HG03060 (cell line): ENCODE results near the gene PAX8.

ENCODE experiments used
- ATAC-seq: cut with Tn5 transposase; IDR thresholded peaks from one replicate; pipeline ENCODE4 v1.9.1; 2021; ENCODE audit warnings: low read depth, moderate number of reproducible peaks; ENCODE audit not compliant: unreplicated experiment

Gene PAX8

DNA sequence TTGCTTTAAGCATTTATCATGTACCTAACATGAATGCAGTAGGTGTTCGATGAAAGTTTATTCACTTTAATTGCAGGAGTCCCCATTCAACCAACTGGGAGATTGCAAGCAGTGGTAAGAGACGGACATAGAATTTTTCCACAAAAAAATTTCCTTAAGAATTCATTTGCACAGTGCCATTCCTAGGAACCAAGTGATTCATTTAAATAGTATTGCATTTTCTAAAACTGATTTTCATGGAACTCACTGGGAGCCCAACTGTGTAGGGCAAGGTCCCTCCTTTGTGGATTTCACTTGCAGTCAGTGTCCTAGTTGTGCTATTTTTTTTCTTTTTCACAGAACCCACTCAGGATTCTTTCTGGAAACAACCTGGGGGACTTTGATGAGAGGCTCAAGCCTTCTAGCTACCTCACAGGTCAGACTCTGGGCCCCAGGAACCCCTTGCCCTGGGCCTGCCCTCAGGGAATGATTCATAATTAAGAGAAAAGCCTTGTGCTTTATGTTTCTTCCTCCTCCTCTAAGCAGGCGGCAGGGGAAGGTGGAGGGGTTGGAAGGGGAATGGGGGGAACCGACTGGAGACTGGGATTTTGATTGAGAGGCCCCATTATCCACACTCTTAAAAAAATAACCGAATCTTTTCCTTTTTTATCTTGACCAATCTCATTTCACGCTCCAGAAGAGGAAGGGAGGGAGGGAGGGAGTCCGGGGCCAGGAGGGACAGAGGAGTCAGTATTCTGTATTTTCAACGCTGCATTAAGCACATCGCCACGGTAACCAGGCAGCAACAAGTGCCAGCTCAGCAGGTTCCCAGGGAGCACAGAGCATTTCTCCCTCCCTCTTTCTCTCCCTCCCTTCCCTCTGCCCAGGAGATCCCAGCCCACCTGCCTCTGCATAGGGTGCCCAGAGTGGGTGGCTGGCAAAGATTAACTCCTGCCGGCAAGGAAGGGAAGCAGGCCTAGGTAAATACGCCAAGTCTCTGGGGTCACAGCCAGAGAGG, 53.2 kb downstream of the PAX8 start:
- no peak for ATAC-seq

DNA sequence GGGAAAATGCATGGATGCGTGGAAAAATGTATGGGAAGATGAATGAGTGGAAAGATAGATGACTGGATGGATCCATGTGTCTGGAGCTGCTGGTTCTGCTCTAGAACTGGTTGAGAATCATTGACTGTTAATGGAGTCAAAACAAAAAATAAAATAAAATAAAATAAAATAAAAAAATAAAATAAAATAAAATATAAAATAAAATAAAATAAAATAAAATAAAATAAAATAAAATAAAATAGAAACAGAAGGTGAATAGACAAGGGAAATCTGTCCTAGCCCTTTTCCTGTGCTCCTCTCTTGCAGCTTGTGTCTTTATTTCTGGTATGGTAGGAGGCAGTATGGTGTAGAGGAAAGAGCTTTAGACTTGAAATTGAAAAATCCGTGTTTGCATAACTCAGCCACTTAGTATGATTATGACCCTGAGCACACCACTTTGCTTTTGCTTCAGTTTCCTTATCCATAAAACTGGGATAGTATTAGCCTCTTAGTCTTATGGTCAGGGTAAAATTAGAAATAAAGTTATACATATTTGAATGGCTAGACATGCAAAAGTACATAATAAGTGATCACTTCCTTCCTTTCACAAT, 54.0 kb downstream of the PAX8 start:
- no peak for ATAC-seq

DNA sequence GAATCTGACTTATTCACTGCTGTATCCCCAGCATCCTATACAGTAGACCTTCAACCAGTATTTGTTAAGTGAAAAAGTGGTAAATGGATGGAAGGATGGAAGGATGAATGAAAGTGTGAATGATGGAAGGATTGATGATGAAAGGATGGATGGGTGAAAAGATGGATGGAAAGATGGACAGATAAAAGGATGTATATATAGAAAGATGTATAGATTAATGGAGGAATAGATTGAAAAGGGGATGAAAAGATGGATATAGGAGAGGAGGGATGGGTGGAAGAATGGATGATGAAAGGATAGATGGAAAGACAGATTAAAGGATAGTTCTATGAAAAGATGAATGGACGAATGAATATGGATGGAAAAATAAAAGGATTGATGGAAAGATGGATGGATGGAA, 54.9 kb downstream of the PAX8 start:
- no peak for ATAC-seq

DNA sequence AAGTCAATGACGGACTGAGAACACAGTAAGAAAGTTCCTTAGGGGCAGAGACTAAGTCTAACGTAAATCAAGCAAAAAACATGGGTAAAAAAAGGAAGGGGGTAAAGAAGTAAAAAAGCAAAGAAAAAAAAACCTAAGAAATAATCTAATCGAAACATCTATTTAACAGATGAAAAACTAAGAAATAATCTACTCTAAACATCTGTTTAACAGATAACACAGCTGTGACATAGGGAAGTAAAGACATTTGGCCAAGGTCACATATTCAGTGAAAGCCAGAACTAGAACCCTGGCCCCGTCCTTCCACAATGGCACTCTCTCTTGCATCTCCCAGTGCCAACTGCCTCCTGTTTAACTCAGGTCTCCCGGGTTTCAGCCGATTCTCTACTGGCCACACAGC, 56.9 kb downstream of the PAX8 start:
- no peak for ATAC-seq

DNA sequence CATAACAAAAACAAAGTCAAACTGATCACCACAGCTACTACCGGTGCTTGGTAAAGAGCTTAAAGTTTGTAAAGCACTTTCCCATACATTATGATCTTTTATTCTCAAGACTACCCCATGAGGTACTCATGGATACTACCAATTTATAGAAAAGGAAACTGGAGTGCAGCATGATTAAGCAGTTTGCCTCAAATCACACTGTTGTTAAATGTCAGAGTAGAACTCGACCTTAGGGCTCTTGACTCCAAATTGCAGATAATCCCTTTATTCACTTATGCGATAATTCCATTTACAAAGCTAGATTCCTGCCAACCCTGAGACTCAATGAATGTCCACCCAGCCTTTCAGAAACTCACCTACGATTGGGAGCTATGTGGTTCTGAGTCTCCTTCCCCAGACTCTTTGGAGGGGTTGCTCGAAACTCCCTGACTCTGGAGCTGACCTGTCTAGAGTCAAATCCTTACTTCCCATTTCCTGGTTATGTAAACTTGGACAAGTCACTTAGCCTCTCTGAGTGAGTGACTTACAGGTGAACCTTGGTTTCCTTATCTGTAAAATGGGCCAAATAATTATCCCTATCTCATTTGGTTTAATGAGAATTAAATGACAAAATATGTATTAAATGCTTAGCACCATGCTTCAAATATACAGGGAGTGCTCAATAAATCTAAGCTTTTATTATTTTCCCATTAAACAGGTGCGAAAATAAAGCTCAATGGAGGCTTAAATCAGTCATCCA, 57.6 kb downstream of the PAX8 start:
- no peak for ATAC-seq

DNA sequence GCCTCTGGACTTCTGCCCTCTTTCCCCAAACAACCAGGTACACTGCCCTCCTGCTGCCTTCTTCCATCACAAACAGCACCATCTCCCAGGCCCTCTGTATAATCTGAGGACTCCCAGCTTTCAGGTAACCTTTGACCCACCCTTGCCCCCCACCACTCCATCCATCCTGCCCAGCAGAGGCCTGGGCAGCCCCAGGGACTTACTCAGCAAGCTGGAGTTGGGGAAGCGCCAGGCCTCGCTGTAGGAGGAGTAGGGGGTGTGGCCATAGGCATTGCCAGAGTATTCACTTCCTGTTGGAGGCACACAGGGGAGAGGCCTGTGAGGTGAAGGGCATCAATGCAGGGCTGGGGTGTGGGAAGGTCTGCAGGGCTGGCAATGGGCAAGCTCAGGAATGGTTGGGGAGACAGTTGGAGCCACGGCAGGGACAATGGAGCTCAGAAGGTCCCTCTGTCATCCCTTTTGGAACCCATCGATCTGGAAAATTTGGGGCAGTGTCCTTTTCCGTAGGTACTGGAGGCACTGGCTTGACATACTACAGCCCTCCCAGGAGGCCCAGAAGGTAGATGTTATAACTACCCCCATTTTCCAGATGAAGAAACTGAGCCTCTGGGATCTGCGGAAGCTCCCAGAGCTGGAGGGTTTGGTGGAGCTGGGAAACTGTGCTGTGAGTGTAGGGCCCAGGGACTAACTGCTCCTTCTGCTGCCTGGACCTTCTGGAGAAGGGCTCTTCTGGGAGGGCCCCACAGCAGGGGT, 58.7 kb downstream of the PAX8 start:
- no peak for ATAC-seq

DNA sequence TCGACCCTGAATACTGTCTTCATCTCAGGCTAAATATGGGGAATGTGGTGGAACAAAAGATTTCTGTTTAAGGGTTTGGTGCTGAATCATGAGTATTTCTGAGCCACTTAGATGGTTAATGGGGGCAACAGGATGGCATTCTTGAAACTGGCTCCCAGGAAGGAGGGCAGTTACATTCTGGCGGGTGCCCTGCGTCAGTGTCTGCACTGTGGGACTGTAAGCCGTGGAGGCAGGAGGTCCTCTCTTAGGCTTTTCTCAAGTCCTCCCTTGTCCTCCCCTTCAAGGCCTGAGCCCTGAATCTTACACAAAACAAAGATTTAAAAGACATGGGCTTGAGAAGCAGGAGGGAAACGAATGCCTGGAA, 59.2 kb downstream of the PAX8 start:
- no peak for ATAC-seq

DNA sequence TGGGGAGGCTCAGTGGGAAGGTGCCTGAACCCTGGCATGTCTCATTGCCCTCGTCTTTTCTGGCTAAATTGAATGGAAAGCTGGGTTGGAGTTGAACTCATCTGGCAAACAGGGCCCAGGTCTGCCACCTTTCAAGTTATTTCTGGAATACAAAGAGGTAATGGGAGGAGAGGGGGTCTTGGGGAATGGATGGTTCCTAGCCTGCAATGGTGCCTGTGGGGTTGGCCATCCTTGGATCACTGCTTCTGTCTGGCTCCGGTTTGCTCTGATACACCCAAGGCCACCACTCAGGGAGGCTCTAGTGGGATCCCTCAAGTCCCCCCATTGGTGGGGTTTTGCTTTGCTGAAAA, 59.7 kb downstream of the PAX8 start:
- ATAC-seq: no peak

DNA sequence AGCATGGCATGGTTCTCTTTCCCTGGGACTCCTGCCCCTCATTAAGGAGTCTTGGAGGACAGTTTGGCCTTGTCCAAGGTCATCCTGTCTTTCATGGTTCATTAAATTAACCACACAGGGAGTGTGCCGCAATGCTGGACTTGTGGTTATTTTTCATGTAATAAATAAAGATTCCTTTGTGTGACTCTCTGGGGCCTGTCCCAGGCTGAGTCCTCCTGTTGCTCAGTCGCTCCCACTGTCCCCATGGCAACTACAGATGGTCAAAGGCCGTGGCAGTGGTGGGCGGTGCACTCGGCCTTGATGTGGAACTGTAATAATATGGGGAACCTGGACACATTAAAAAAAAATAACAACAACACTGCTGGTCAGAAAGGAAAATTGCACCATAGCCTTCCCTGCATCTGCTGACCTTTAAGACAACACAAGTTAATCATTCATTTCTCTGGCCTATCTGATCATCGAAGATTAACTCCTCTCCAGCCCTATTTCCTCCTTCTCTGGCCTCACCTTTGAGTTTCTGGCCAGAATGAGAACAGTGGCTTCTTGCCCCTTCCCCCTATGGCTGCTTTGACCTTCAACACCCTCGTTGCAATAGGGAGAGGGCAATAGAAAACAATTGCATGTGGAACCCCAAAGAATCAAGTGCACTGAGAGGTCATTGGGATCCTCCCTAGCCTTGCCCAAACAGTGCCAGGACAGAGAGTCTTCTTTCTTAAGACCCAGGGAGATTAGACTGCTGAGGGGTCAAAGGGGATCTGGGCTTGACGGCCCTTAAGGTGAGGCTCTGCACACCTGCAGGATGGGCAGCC, 60.2 kb downstream of the PAX8 start:
- no peak for ATAC-seq

DNA sequence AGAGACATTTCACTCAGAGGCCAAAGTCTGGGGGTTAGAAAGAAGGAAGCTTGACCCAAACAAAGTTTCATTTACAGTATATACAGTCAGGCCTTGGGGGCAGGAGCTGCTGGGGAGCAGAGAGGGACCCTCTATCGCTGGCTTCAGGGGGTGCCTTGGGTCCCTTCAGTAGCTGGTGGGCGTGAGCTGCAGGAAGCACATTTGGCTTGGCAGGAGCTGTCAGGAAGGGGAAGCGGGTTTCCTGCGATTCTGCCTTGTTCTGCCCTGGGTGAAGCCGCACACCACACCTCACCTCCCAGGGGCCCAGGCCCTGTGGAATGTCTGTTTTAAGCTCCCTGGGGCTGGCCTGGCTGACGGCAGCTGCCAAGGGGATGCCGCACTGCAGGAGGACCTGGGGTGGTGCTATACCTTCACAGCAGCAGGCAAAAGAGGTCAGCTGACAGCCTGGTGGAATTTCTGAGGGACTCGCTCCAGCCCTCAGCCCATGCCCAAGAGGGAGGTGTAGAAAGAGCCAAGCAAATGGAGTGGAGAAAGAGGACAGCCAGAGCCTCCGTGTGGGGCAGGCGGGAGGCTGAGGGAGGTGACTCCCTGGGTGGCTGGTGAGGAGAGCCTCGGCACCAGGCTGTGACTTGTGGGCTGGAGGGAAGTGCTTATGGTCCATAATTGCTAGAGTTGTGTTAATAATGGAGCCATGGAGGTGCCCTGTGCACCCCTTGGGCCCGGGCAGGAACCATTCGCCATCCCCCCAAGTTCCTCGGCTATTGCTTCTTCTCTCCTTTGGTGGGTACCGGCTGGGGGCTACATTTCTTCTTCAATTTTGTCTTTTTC, 61.1 kb downstream of the PAX8 start:
- no peak for ATAC-seq

DNA sequence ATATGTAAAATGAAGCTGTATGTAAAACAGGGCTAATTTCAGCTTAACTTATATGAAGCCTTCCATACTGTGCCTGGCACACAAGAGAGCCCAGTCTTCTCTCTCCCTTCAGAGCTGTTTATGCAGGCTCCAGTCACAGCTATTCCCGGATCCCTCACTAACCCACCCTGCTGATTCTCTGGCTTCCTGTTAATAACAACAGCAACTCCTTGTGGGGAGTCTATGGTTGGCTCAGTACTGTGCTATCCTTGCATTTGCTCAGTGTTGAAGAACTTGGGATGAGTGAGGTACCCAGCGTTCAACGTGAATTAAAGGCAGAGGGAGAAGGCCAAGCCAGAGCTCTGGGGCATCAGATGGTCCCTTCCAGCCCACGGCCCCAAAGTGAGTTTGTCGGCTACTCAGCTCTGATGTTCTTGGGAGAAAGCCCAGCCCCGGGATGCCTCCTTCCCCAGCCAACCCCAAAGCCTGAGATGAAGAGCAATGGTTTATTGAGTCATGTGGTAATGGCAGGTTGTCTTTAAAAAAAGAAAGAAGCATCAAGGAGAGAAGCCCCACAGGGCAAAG, 61.7 kb downstream of the PAX8 start:
- ATAC-seq: no peak

DNA sequence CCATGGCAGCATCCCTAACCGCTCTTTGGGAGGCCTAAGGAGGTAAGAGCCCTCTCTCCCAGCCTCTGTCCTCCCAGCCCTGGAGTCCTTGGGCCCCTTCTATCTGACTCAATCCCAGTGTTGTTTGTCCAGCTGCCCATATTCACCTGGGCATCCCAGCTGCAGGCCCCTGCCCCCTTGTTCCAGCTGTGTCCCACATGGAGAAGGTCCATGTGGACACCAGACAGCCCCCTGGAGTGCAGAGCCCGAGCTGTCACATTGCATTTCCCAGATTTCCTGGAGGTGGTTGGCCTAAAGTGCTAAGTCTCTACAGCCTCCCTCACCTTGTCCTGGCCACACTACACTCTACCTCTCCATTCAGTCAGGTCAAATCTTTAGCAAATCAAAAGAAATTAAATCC, 62.4 kb downstream of the PAX8 start:
- ATAC-seq: no peak

DNA sequence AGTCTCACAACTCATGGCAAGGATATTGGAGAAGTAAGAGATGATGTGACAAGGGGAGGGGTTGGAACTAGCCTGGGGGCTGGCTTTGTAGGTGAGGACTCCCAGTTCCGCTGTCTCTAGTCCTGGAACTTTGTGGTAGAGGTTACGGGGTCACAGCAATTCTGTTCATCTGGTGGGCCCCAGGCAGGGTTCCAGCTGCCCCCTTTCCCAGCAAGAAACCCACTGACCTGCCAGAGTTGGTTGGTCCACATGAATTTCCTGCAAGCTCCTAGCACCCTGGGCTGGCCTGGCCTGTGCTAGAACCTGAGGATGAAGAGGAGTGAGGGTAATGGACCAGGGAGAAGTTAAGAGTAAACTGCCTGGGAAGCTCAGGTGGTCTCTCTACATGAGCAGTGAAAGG, 63.7 kb downstream of the PAX8 start:
- ATAC-seq: no peak

DNA sequence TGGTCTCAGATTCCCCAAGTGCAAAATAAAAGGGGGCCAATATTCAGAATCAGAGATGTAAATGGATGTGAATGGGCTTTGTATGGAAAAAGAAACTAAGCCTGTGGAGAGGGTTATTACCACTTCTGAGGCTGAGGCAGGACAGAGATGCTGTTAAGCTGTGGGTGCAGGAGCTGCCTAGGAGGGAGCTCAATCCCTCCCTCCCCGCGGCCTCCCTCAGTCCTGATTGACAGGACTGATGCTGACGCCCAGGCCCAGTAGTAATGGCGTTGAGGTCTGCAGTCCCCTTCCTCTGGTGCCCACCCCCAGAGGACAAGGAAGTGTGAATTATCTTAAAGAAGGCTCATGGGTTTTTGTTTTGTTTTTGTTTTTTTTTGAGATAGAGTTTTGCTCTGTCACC, 64.6 kb downstream of the PAX8 start:
- no peak for ATAC-seq

DNA sequence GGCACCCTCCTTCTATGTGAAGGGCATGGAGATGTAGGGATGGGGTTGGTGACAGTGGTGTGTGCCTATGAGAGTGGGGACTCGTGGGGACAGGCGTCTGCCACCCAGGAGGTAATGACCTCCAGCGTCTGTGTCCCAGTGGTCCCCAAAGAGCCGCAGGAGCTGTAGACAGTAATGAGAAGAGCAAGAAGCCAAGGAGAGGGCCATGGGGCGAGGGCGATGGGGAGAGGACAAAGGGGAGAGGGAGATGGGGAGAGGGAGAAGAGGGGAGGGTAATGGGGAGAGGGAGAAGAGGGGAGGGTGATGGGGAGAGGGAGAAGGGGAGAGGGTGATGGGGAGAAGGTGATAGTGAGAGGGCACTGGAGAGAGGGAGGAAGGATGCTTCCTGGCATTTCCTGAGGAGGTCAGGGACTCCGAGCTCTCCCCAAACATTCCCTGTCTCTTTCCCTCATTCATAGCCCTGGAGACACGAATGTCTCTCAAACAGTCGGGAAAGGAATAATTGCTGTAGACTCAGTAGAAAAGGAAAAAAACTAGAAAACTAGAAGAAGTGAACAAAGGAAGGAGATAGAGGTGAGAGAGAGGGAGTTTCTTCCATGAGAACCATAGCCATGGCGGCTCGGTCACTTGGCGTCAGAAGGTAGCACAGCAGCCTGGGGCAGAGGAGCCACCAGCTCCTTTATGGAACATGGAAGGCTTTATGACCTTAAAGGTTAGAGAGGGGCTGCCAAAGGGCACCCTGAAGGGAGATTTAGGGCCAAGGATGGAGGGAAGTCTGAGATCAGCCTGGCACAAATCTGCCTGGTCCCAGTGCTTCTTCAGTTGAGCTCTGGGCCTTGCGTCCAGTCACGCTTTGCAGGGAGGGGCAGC, 65.4 kb downstream of the PAX8 start:
- ATAC-seq: no peak

DNA sequence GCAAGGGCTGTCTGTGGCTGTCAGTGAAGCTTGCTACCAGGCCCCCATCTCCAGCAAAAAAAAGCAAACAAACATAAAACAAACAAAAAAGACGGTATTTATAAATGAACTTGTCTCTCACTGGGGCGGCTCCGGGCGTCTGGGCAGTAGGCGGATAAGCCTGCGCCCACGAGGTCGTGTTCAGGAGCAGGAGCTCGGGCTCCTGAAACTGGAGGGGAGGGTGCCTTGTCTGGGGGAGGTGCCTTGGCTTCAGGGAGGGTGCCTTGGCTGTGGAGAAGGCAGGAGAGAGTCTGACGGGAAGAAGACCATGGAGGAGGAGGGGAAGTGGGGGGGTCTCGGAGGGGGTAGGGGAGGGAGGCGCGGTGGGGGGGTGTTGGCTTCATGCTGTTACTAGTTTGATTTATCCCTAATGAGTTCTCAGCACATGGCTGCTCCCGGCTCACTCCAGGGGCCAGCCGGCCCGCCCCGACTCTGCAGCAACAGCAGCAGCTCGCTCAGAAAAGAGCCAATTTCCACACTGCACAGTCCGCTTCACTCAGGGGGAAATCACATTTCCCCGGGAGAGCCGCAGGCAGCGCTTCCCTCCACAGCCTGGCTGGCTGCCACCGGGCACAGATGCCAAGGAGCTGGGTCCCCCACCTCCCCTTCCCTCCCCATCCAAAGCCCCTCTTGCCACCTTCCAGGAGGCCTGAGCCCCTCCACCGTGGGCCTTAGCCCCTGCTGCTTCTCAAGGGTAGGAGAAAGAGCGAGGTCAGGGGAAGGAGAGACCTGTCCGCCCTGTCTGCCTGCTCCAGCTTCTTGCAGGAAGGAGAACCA, 66.3 kb downstream of the PAX8 start:
- ATAC-seq: no peak
